ENCODE results near the gene FCGR3B. TPM values are rescaled to one million over a fixed set of nuclear protein-coding genes. Genes with fewer than 3 reads are reported as not detected.
A peak's percentile ranks its signal among the peaks of the same experiment; 100 is the strongest.
"Not testable (repeated sequence)": the region's sequence is repeated elsewhere in the genome, so short reads cannot be mapped to it uniquely, and the experiment has no call there.

FCGR3B gene
- total RNA-seq, 2 donors from 2014 or later, result 2.7 to 4.6 TPM

DNA sequence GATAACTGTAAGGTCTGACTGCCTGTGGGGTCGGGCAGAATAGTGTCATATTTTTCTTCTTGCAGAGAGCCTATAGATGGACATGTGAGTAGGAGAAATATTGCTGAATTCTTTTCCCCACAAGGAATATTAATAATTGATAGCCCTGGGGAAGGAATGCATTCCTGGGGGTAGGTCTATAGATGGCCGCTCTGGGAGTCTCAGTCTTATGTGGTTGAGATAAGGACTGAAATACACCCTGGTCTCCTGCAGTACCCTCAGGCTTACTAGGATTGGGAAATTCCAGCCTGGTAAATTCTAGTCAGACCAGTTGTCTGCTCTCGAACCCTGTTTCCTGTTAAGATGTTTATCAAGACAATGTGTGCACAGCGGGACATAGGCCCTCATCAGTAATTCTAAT is 12.5 kb downstream of the FCGR3B start:
- not testable (repeated sequence) for ATAC-seq (ENCODE audit: insufficient number of reproducible peaks, low FRiP score, low read depth); H3K27me3 ChIP-seq (replicated peaks; ENCODE audit: insufficient read depth); H3K4me1 ChIP-seq (ENCODE audit: control insufficient read depth in 1 of 2, low read depth in 2 of 2); H3K4me3 ChIP-seq; DNase-seq (ENCODE audit: low spot score); H3K27ac ChIP-seq; H3K36me3 ChIP-seq; H3K9me3 ChIP-seq

DNA sequence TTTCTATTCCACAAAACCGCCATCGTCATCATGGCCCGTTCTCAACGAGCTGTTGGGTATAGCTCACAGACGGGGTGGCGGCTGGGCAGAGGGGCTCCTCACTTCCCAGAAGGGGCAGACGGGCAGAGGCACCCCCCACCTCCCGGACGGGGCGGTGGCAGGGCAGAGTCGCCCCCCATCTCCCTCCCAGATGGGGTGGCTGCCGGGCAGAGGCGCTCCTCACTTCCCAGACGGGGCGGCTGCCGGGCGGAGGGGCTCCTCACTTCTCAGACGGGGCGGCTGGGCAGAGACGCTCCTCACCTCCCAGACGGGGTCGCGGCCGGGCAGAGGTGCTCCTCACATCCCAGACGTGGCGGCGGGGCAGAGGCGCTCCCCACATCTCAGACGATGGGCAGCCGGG is 14.6 kb downstream of the FCGR3B start:
- not testable (repeated sequence) for ATAC-seq (ENCODE audit: insufficient number of reproducible peaks, low FRiP score, low read depth); DNase-seq (ENCODE audit: low spot score); H3K27me3 ChIP-seq (replicated peaks; ENCODE audit: insufficient read depth); H3K9me3 ChIP-seq; H3K27ac ChIP-seq; H3K36me3 ChIP-seq; H3K4me1 ChIP-seq (ENCODE audit: control insufficient read depth in 1 of 2, low read depth in 2 of 2); H3K4me3 ChIP-seq

DNA sequence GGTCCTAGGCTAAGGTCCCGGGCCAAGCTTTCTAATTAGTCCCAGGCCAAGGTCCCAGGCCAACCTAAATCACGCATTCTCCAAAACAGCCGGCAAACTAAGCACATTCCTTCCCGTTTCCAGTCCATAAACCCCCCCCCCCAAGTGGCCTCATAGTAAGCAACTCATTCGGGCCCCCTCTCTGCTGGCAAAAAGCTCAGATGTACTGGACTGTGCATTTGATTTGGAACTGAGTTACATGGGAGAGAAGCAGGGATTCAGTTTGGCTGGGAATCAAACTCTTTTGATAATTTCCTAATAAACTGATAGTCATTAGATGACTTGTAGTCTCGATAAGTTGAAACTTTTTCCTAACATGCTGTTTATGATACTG is 17.8 kb downstream of the FCGR3B start:
- H3K4me1 ChIP-seq (ENCODE audit: control insufficient read depth in 1 of 2, low read depth in 2 of 2); H3K9me3 ChIP-seq; ATAC-seq (ENCODE audit: insufficient number of reproducible peaks, low FRiP score, low read depth); DNase-seq (ENCODE audit: low spot score); H3K27me3 ChIP-seq (replicated peaks; ENCODE audit: insufficient read depth); H3K36me3 ChIP-seq: not testable (repeated sequence)
- peak overlapping the region; percentile 72 for H3K4me3 ChIP-seq
- peak overlapping the region; percentile 72 to 85 for H3K27ac ChIP-seq

DNA sequence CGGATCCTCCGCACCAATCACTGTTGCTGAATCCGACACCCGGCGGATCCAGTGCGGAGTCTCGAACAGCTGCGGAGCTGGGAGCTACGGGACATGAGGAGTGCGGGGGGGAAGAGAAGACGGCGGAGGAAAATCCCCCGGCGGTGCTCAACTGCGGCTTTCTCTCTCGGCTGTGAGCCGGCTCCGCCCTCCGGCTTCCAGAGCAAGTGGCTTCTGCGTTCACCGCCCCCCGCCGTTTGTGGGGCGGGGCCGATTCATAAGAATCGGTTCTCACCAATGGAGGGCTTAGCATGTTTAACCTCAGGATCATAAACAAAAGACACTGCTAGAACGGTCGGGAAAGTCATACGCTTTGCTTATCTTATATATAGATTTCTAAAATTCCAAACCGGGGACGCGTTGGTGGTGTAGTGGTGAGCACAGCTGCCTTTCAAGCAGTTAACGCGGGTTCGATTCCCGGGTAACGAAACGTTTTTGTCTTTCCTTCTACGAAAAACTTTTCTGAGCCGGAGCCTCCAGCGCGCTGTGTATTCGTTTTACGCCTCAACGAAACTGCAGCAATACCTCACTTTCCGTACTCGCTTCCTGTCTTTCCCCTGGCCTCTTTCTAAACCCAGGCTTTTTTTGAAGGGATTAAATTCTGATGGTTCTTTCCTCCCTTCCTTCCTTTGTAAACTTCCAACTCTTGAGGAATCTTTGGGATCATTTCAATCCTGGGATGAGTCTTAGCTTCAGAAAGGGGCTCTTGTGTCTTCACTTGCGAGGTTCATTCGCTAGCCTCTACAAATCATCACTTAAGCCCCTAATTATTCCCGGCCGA is 18.4 kb downstream of the FCGR3B start:
- DNase-seq (ENCODE audit: low spot score) (peak; percentile 87), ATAC-seq (ENCODE audit: insufficient number of reproducible peaks, low FRiP score, low read depth) (peak; percentile 82)
- H3K4me1 ChIP-seq (ENCODE audit: control insufficient read depth in 1 of 2, low read depth in 2 of 2); H3K36me3 ChIP-seq; H3K9me3 ChIP-seq; H3K27me3 ChIP-seq (replicated peaks; ENCODE audit: insufficient read depth): not testable (repeated sequence)
- H3K27ac ChIP-seq, result peak overlapping the region; percentile 72 to 85
- H3K4me3 ChIP-seq, result peak overlapping the region; percentile 72

DNA sequence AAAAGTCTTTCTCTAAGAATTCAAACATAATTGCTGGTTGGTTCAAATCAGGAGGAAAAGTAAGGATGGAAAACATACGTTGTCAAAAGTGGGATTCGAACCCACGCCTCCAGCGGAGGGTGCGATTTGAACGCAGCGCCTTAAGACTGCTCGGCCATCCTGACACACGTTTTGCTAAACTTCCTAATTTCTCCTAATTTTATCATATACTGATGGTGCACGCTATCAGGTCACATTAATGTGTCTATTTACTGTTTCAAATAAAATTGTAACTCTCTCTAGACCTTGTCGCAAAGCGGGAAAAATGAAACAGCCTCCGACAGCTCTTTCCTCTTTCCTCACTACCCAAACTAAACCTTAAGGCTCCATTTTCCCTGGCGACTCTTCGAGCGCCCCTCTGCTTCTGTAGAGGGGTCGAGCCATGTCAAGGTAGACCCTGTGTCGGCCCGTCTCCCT is 19.1 kb downstream of the FCGR3B start:
- peak; percentile 43 for ATAC-seq (ENCODE audit: insufficient number of reproducible peaks, low FRiP score, low read depth)
- H3K4me1 ChIP-seq (ENCODE audit: control insufficient read depth in 1 of 2, low read depth in 2 of 2); H3K27me3 ChIP-seq (replicated peaks; ENCODE audit: insufficient read depth); H3K36me3 ChIP-seq; H3K9me3 ChIP-seq; DNase-seq (ENCODE audit: low spot score): not testable (repeated sequence)
- peak overlapping the region; percentile 72 to 77 for H3K27ac ChIP-seq
- H3K4me3 ChIP-seq, result peak overlapping the region; percentile 72

DNA sequence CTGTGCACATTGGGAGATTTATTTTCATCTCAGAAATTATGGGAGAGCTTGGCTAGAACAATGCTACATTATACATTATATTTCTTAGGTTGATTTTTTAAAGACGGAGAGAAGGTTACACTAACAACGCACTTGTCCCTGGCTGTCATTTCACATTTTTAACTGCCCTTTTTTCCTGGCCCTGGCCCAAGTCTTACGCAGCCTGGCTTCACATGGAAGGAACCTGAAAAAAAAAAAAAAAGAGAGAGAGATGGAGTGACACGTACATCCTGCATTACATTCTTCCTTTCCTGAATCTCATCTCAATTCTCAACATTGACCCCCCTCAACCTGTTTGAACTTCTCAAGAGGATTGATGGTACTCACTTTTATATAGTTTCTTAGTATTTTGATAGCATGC is 20.8 kb downstream of the FCGR3B start:
- H3K36me3 ChIP-seq; DNase-seq (ENCODE audit: low spot score); H3K4me3 ChIP-seq; ATAC-seq (ENCODE audit: insufficient number of reproducible peaks, low FRiP score, low read depth); H3K9me3 ChIP-seq; H3K4me1 ChIP-seq (ENCODE audit: control insufficient read depth in 1 of 2, low read depth in 2 of 2); H3K27me3 ChIP-seq (replicated peaks; ENCODE audit: insufficient read depth); H3K27ac ChIP-seq: not testable (repeated sequence)

DNA sequence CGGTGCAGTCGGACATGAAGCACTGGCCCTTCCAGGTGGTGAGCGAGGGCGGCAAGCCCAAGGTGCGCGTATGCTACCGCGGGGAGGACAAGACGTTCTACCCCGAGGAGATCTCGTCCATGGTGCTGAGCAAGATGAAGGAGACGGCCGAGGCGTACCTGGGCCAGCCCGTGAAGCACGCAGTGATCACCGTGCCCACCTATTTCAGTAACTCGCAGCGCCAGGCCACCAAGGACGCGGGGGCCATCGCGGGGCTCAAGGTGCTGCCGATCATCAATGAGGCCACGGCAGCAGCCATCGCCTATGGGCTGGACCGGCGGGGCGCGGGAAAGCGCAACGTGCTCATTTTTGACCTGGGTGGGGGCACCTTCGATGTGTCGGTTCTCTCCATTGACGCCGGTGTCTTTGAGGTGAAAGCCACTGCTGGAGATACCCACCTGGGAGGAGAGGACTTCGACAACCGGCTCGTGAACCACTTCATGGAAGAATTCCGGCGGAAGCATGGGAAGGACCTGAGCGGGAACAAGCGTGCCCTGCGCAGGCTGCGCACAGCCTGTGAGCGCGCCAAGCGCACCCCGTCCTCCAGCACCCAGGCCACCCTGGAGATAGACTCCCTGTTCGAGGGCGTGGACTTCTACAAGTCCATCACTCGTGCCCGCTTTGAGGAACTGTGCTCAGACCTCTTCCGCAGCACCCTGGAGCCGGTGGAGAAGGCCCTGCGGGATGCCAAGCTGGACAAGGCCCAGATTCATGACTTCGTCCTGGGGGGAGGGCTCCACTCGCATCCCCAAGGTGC is 24.2 kb downstream of the FCGR3B start:
- not testable (repeated sequence) for ATAC-seq (ENCODE audit: insufficient number of reproducible peaks, low FRiP score, low read depth); DNase-seq (ENCODE audit: low spot score); H3K4me1 ChIP-seq (ENCODE audit: control insufficient read depth in 1 of 2, low read depth in 2 of 2); H3K9me3 ChIP-seq; H3K36me3 ChIP-seq; H3K4me3 ChIP-seq; H3K27me3 ChIP-seq (replicated peaks; ENCODE audit: insufficient read depth); H3K27ac ChIP-seq

DNA sequence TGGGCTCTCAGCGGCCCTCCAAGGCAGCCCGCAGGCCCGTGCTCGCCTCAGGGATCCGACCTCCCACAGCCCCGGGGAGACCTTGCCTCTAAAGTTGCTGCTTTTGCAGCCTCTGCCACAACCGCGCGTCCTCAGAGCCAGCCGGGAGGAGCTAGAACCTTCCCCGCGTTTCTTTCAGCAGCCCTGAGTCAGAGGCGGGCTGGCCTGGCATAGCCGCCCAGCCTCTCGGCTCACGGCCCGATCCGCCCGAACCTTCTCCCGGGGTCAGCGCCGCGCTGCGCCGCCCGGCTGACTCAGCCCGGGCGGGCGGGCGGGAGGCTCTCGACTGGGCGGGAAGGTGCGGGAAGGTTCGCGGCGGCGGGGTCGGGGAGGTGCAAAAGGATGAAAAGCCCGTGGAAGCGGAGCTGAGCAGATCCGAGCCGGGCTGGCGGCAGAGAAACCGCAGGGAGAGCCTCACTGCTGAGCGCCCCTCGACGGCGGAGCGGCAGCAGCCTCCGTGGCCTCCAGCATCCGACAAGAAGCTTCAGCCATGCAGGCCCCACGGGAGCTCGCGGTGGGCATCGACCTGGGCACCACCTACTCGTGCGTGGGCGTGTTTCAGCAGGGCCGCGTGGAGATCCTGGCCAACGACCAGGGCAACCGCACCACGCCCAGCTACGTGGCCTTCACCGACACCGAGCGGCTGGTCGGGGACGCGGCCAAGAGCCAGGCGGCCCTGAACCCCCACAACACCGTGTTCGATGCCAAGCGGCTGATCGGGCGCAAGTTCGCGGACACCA is 25.0 kb downstream of the FCGR3B start:
- ATAC-seq (ENCODE audit: insufficient number of reproducible peaks, low FRiP score, low read depth); H3K4me1 ChIP-seq (ENCODE audit: control insufficient read depth in 1 of 2, low read depth in 2 of 2); DNase-seq (ENCODE audit: low spot score); H3K36me3 ChIP-seq; H3K27ac ChIP-seq; H3K9me3 ChIP-seq; H3K27me3 ChIP-seq (replicated peaks; ENCODE audit: insufficient read depth): not testable (repeated sequence)
- peak overlapping the region; percentile 46 for H3K4me3 ChIP-seq

DNA sequence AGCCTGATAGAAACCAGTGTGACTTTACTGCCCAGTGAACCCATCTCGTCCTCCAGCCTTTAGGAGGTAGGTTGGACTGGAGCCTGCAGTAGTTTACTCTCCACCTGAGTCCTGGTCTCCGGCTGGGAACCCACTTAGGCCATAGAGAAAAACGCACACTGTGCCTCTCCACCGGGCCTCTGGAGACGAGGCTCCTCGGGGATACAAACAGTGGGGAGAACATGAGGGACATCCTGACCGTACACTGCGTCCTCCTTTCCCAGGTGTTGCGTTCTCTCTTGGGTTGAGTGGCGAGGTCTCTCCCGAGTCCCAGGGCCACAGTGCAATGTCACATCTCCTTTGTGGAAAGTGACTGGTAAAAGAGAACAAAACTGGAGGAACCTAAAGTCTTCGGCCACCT is 26.0 kb downstream of the FCGR3B start:
- DNase-seq (ENCODE audit: low spot score); H3K9me3 ChIP-seq; H3K4me3 ChIP-seq; ATAC-seq (ENCODE audit: insufficient number of reproducible peaks, low FRiP score, low read depth); H3K27ac ChIP-seq; H3K4me1 ChIP-seq (ENCODE audit: control insufficient read depth in 1 of 2, low read depth in 2 of 2); H3K27me3 ChIP-seq (replicated peaks; ENCODE audit: insufficient read depth); H3K36me3 ChIP-seq: not testable (repeated sequence)

DNA sequence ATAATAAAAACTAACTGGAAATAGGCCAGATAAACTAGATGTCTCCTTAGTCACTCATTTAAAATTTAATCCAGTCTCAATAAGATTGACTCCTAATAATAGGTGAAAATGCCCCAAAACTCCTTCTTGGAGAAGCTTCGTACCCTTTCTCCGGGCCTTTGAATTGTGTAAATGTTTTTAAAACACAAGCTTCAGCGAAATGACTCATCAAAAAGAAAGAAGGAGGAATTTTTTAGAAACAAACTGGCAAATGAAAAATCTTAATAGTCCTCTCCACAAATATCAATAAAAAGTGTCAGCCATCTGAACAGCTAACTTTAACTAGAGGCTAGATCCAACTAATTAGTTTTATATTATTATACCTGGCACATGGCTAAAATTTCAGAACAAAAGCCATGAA is 33.9 kb downstream of the FCGR3B start:
- not testable (repeated sequence) for H3K9me3 ChIP-seq; H3K27ac ChIP-seq; H3K27me3 ChIP-seq (replicated peaks; ENCODE audit: insufficient read depth); DNase-seq (ENCODE audit: low spot score); H3K36me3 ChIP-seq; H3K4me3 ChIP-seq; ATAC-seq (ENCODE audit: insufficient number of reproducible peaks, low FRiP score, low read depth); H3K4me1 ChIP-seq (ENCODE audit: control insufficient read depth in 1 of 2, low read depth in 2 of 2)

DNA sequence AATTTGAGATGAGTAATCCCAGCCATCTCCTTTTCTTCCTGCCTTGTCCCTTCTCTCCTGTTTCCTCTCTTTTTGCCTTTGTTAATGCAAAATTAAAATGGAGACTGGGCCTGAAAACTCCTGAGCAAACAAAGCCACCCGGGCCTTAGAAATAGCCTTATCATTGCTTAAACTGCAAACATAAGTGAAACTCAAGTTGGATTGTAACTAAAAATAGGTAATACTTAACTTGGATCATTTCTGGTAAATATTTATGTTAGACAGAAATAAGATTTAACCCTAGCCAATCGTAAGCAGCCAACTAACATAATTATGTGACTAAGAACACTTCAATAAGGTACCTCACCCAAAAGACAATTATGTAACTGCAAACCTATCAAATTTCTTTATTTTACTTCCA is 35.4 kb downstream of the FCGR3B start:
- H3K9me3 ChIP-seq; H3K27me3 ChIP-seq (replicated peaks; ENCODE audit: insufficient read depth); H3K4me3 ChIP-seq; H3K36me3 ChIP-seq; ATAC-seq (ENCODE audit: insufficient number of reproducible peaks, low FRiP score, low read depth); DNase-seq (ENCODE audit: low spot score); H3K4me1 ChIP-seq (ENCODE audit: control insufficient read depth in 1 of 2, low read depth in 2 of 2): not testable (repeated sequence)
- H3K27ac ChIP-seq, result peak overlapping the region in 1 of 2 donors; percentile 55

DNA sequence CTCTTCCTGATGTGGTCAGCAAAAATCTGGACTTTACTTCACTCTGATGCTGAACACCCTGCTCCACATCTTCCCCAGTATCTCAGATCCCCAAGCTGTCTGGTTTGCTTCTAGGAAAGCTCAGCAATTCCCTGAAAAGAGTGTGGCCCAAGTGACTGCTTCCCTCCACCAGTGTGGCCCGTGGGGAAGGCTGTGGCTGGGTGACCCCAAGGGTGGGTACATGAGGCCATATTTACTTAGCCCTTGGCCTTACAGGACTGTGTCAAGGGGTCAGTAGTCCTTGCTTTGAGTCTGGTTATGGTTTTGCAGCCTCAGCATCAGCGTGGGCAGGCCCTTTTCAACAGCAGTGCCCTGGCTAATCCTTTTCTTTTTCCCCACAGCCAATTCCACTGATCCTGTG is 35.8 kb downstream of the FCGR3B start:
- peak overlapping the region in 1 of 2 donors; percentile 55 for H3K27ac ChIP-seq
- H3K4me3 ChIP-seq; ATAC-seq (ENCODE audit: insufficient number of reproducible peaks, low FRiP score, low read depth); H3K27me3 ChIP-seq (replicated peaks; ENCODE audit: insufficient read depth); H3K36me3 ChIP-seq; H3K4me1 ChIP-seq (ENCODE audit: control insufficient read depth in 1 of 2, low read depth in 2 of 2); DNase-seq (ENCODE audit: low spot score); H3K9me3 ChIP-seq: not testable (repeated sequence)

Measured in thoracic aorta (tissue), 2 donors.